Femur (tissue), 1 donor: ENCODE results near the gene FGF1.

Experiments
- DNase-seq: peaks from one replicate; pipeline ENCODE4 v3.0.0-alpha.2; 2017

FGF1 gene

GRCh38 chr5:142609142-142609541, 76.7 kb downstream of the FGF1 start:
- no peak for DNase-seq

- no peak for DNase-seq
These were observed 77.8 kb downstream of the FGF1 start for GRCh38 chr5:142608081-142608480.

- peak; percentile 92 for DNase-seq
These were observed 80.3 kb downstream of the FGF1 start for GRCh38 chr5:142605611-142606010.

GRCh38 chr5:142602720-142603245, 83.1 kb downstream of the FGF1 start:
- no peak for DNase-seq

- DNase-seq = no peak
These were observed 84.5 kb downstream of the FGF1 start for GRCh38 chr5:142601432-142601831.

- DNase-seq = peak; percentile 87
These were observed 85.1 kb downstream of the FGF1 start for GRCh38 chr5:142600611-142601358.

GRCh38 chr5:142600092-142600491, 85.8 kb downstream of the FGF1 start:
- DNase-seq = no peak

- no peak for DNase-seq
These were observed 87.6 kb downstream of the FGF1 start for GRCh38 chr5:142598338-142598700.

- DNase-seq = no peak
These were observed 88.1 kb downstream of the FGF1 start for GRCh38 chr5:142597546-142598337.

GRCh38 chr5:142597025-142597424, 88.9 kb downstream of the FGF1 start:
- DNase-seq = no peak

GRCh38 chr5:142592365-142592764, 93.5 kb downstream of the FGF1 start:
- DNase-seq = no peak

- no peak for DNase-seq
These were observed 95.2 kb downstream of the FGF1 start for GRCh38 chr5:142590451-142591231.

GRCh38 chr5:142589720-142590119, 96.2 kb downstream of the FGF1 start:
- DNase-seq = no peak

GRCh38 chr5:142587354-142587965, 98.4 kb downstream of the FGF1 start:
- no peak for DNase-seq

GRCh38 chr5:142586552-142586951, 99.3 kb downstream of the FGF1 start:
- no peak for DNase-seq

GRCh38 chr5:142585451-142585850, 100.4 kb downstream of the FGF1 start:
- no peak for DNase-seq

- no peak for DNase-seq
These were observed 101.0 kb downstream of the FGF1 start for GRCh38 chr5:142584891-142585290.

- DNase-seq = no peak
These were observed 107.6 kb downstream of the FGF1 start for GRCh38 chr5:142578161-142578830.

GRCh38 chr5:142576804-142577203, 109.1 kb downstream of the FGF1 start:
- DNase-seq = no peak

- DNase-seq = no peak
These were observed 109.6 kb downstream of the FGF1 start for GRCh38 chr5:142576303-142576702.

- DNase-seq = peak; percentile 27
These were observed 113.9 kb downstream of the FGF1 start for GRCh38 chr5:142572006-142572405.

GRCh38 chr5:142571371-142571770, 114.5 kb downstream of the FGF1 start:
- no peak for DNase-seq
